GM12892 (cell line): ENCODE data around the gene GCK.

Experiments
- POLR2A ChIP-seq: IDR thresholded peaks from 2 replicates; pipeline ENCODE4 v1.6.1; 2011; ENCODE audit warnings: low read depth, low read length, control low read depth
- POLR2AphosphoS5 ChIP-seq: IDR thresholded peaks from 2 replicates; pipeline ENCODE4 v1.6.1; 2011; ENCODE audit warnings: low read depth, low read length, control low read depth
- TAF1 ChIP-seq: IDR thresholded peaks from 2 replicates; pipeline ENCODE4 v1.6.1; 2011; ENCODE audit warnings: low read depth, mild to moderate bottlenecking, control low read depth, low read length, borderline replicate concordance

DNA sequence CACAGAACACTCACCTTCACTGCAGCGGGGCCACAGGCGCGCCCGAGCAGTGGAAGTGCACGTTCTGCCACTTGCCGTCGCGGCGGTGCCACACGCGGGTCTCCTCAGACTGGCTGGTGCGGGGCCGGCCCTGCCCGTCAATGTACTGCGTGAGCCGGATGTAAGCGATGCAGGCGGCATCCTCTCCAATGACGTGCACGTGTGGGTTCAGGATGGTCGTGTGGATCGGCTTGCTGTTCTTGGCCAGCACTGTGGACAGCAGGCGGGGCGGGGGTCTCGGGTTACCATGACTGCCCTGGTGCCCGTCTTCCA, 30.8 kb upstream of the GCK start:
- no peak for TF ChIP-seq TAF1
- no peak for TF ChIP-seq POLR2A
- TF ChIP-seq POLR2AphosphoS5 = no peak
